Stomach (tissue), 4 donors: ENCODE results near the gene PALLD.

Experiments used
- CTCF ChIP-seq, 7 experiments: fragments of 450-650 bp in 4 of 7; fragments of 200-600 bp in 3 of 7; sonication (generic) in 3 of 7; IDR thresholded peaks; one replicate each; pipeline ENCODE4 v1.5.1; 2016 to 2019; ENCODE audit warnings: antibody characterized with exemption in 7 of 7, control low read depth in 2 of 7, mild to moderate bottlenecking in 1 of 7
- EP300 ChIP-seq: sonication (generic); formaldehyde crosslinking; IDR thresholded peaks from one replicate; pipeline ENCODE4 v1.6.1; 2017; ENCODE audit warnings: antibody characterized with exemption
- POLR2A ChIP-seq, 4 donors: fragments of 450-650 bp; IDR thresholded peaks; one replicate each; pipeline ENCODE4 v1.6.1; 2016; ENCODE audit warnings: antibody characterized with exemption in 4 of 4, control low read depth in 2 of 4, mild to moderate bottlenecking in 1 of 4, moderate library complexity in 1 of 4
- POLR2AphosphoS5 ChIP-seq, 3 donors: sonication (generic); formaldehyde crosslinking; IDR thresholded peaks; one replicate each; pipeline ENCODE4 v1.6.1; 2016; ENCODE audit warnings: antibody characterized with exemption in 3 of 3

GRCh38 chr4:168666531-168666930 is 169.7 kb downstream of the PALLD start:
- TF ChIP-seq POLR2A (IDR thresholded peaks at IDR 0.05) (no peak), CTCF (IDR thresholded peaks at IDR 0.05) (no peak), POLR2AphosphoS5 (IDR thresholded peaks at IDR 0.05) (no peak), EP300 (no peak)
